ENCODE results near the gene NR4A1. TPM values are rescaled to one million over a fixed set of nuclear protein-coding genes. Genes with fewer than 3 reads are reported as not detected.
A peak's percentile ranks its signal among the peaks of the same experiment; 100 is the strongest.

NR4A1 gene
- total RNA-seq, 1 donor, result 2.2 TPM

DNA sequence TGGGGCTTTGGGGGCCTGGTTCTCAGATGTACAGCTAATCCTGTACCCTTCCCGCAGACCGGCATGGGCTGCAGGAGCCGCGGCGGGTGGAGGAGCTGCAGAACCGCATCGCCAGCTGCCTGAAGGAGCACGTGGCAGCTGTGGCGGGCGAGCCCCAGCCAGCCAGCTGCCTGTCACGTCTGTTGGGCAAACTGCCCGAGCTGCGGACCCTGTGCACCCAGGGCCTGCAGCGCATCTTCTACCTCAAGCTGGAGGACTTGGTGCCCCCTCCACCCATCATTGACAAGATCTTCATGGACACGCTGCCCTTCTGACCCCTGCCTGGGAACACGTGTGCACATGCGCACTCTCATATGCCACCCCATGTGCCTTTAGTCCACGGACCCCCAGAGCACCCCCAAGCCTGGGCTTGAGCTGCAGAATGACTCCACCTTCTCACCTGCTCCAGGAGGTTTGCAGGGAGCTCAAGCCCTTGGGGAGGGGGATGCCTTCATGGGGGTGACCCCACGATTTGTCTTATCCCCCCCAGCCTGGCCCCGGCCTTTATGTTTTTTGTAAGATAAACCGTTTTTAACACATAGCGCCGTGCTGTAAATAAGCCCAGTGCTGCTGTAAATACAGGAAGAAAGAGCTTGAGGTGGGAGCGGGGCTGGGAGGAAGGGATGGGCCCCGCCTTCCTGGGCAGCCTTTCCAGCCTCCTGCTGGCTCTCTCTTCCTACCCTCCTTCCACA, 7.6 kb downstream of the NR4A1 start:
- TF ChIP-seq, protein P1, sequence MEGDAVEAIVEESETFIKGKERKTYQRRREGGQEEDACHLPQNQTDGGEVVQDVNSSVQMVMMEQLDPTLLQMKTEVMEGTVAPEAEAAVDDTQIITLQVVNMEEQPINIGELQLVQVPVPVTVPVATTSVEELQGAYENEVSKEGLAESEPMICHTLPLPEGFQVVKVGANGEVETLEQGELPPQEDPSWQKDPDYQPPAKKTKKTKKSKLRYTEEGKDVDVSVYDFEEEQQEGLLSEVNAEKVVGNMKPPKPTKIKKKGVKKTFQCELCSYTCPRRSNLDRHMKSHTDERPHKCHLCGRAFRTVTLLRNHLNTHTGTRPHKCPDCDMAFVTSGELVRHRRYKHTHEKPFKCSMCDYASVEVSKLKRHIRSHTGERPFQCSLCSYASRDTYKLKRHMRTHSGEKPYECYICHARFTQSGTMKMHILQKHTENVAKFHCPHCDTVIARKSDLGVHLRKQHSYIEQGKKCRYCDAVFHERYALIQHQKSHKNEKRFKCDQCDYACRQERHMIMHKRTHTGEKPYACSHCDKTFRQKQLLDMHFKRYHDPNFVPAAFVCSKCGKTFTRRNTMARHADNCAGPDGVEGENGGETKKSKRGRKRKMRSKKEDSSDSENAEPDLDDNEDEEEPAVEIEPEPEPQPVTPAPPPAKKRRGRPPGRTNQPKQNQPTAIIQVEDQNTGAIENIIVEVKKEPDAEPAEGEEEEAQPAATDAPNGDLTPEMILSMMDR (IDR thresholded peaks at IDR 0.05; ENCODE audit: insufficient read depth, low read depth, low read length), result no peak
- no peak overlapping the region for H3K4me3 ChIP-seq (ENCODE audit: low read depth, low read length)
- peak; percentile 52 for DNase-seq (ENCODE audit: low read depth)

DNA sequence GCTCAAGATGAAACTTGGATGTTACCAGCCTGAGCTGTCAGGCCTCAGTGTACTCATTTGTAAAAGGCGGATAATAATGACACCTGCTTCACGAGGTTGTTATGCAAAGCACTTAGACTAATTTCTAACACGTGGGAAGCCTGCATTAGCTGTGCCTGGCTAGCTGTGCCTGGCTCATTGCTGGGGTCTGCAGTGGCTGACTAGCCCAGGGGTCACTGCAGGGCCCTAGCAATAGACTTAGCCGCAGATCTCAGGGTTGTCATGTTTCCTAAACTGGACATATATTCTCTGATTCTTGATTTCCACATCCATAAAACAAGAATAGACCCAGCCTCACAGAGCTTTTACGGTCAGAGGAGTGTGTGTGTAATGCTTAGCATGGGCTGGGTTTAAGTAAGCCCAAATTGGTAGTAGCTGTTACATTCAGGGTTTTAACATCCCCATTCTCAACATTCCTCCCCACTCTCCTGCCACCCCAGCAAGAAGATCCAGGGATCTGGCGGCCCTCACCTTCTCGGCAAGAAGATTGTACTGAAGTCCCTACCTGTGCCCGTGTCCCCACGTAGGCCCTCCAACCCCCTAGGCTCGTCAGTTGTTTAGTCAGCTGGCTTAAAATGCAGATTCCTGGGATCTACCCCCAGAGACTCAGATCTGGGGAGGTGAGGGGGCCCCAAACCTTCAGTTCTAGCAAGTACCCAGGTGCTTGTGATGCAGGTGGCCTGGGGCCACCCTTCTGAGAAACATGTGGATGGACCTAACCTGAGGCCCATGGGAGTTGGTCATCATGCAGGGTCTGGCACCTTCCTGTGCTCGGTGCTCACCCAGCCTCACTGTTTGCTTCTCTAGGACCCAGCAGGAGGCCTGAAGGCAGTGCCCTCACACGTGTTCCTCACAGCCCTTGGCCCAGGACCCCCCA, 8.6 kb downstream of the NR4A1 start:
- DNase-seq (ENCODE audit: low read depth), result peak; percentile 89
- TF ChIP-seq, protein P1 (IDR thresholded peaks at IDR 0.05; ENCODE audit: insufficient read depth, low read depth, low read length), result no peak

DNA sequence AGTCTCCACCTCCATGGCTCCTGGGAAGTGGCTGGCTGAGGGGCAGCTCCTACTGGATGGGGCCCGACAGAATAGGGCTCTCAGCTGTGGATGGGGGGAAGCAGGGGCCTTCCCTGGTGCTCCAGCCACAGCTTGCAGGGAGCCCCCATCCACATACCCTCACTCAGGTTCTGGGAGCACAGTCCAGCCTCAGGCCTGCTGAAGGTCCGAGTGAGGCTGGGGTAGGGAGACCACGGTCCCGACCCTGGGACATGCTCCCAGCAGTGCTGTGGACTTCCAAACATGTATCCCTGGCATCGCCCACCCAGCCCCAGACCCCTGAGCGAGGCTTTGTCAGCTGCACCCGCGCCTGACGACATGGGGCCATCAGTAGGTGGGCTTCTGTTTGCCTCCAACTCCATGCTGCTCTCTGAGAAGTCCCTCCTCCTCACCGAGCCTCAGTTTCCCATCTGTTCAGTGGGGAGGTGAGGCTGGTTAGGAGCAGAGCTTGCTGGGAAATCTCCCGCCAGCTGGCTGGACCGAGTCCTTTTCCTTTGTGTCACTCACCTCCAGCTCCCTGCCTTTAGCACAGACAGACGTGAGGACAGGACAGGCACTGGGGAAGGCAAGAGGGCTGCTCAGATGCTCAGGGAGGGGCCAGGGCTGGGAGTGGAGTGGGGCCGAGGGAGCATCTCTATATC, 9.4 kb downstream of the NR4A1 start:
- TF ChIP-seq, protein P1 (IDR thresholded peaks at IDR 0.05; ENCODE audit: insufficient read depth, low read depth, low read length), result no peak
- H3K4me3 ChIP-seq (ENCODE audit: low read depth, low read length), result no peak overlapping the region
- DNase-seq (ENCODE audit: low read depth), result peak; percentile 48

More for the DNA sequence above, 8.6 kb downstream of the NR4A1 start:
- no peak overlapping the region for H3K4me3 ChIP-seq (ENCODE audit: low read depth, low read length)

DNA sequence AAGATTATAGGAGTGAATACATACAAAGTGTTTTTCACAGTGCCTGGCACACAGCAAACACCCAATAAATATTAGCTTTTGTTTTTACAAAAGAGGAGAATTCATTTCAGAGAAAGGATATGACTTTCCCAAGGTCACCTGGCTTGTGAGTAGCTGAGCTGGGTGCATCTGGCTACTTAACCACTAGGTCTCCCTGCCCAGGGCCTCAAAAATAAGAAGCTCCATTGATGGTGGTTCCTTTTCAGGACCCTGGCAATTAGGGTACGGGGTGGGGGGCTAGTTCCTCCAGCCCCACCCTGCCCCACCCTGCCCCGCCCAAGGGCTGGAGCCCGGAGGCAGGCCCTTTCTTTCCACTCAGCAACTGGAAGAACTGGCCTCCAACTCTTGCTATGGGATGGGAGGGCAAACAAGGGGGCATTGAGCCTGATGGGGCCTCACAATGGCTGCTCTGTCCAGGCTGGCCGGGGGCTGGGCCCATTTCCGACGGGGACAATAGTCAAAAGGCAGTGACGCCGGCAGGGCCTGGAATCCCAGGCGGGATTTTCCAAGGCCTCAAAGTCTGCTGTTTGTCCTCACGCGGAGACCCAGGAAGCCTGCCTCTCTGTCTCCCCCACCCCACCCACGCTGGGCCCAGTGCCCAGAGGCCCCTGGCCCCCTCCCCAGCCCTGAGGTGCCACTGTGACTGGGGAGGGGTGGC, 10.4 kb downstream of the NR4A1 start:
- H3K4me3 ChIP-seq (ENCODE audit: low read depth, low read length), result no peak overlapping the region
- TF ChIP-seq, protein P1 (IDR thresholded peaks at IDR 0.05; ENCODE audit: insufficient read depth, low read depth, low read length), result no peak
- DNase-seq (ENCODE audit: low read depth), result no peak

DNA sequence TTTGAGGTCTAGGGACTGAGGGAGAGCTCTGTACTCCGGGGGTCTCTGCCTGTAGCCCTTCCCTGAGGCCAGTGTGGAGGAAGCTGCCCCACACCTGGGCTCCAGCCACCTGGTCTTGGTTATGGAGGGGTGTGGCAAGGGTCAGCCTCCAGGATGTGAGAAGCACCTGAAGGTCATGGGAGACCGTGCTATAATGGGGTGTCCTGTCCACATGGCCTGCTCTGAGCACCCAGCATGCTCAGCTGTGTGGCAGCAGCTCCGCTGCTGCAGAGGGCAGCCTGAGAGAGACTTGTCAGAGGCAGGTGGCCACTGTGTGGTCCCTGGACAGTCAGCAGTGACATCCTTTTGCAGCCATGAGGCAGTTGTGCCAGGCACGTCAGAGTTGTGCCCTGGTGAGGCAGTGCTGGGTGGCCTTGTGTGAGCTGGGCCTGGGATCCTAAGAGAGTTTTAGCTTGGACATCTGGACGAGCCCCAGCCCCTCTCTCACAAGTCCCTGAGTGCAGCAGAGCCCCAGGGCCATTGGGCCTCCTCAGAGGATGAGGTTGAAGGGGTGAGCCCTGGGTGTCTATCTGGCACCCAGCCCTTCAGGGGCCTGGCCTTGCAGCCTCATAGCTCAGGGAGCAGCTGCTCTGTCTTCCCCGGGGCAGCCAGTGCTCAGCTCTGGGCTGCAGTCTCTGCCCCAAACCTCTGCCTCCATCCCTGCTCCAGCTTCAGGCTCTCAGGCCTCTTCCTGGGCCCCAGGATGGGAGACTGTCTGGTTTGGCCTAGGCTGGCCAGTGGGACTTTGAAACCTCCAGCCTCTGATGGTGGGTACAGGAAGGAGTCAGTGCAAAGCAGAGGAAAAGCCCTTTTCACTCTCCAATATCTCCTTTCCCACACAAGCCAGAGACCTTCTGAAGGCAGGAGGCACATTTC, 11.2 kb downstream of the NR4A1 start:
- no peak for DNase-seq (ENCODE audit: low read depth)
- TF ChIP-seq, protein P1 (IDR thresholded peaks at IDR 0.05; ENCODE audit: insufficient read depth, low read depth, low read length), result no peak
- no peak overlapping the region for H3K4me3 ChIP-seq (ENCODE audit: low read depth, low read length)
